Activated T-cell treated with anti-CD3 and anti-CD28 coated beads, Interleukin-2, amount 50 U/mL, for 1 hour (primary cell): Measurements from ENCODE around the gene DRD2.

Experiments used
- DNase-seq: peaks from one replicate; pipeline ENCODE4 v3.0.0-alpha.2; 2020

Gene DRD2

GRCh38 chr11:113481672-113482071, 6.5 kb upstream of the DRD2 start:
- DNase-seq: no peak

DNA sequence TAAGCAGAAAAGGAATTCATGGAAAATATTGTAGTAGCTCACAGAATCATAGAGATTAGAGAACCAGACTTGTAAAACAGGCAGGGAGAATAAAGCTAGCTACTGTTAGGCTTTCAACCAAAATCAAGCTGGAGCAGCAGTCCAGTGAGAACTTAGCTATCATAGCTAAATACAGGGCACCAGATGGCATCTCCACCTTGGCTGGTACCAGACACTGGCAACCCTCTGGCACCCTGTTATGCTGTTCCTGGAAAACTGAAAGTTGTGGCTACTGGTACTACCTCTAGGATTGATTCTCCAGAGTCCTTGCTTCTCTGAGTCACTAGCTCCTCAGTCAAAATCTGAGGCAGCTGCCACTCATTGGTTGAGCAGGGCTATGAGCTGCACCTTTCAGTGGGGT, 6.0 kb upstream of the DRD2 start:
- DNase-seq: no peak

DNA sequence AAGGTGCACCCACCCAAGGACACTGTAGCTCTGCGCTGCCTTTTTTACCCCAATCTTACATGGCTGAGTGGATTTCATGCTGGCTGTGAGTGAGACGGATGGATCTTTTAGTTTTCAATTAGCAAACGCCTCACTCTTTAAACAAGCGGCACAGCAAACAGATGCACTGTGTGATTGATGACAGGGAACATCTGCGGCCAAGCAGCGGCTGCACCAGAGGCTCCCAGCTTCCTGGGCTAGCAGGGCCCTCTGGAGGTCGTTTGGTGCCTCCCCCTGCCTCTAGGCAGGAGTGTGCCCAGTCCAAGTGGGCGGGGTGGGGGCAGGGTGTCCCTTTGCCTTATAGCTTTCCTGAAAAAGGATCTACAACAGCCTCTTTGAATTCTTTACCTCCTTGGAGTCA, 2.1 kb upstream of the DRD2 start:
- DNase-seq: no peak

GRCh38 chr11:113476553-113476952, 1.4 kb upstream of the DRD2 start:
- DNase-seq: no peak

GRCh38 chr11:113474362-113475159, 637 bp downstream of the DRD2 start:
- DNase-seq: peak; percentile 31

DNA sequence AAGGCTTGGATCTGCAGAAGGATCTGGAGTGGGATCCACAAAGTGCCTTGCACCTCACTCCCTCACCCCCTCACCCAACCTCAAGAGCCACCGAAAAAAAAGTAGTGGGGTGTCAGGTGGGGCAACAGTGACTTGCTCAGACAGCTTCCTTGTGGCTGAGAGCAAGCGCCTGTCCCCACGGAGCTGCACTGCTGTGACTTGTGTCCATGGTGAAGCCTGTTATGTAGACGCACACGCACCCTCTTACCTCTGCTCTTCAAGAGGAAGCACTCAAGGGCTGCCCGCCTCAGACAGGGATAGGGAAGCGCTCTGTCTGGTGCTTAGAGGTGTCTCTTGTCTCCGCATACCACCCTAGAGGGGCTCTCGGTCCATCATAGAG, 1.2 kb downstream of the DRD2 start:
- DNase-seq: no peak

DNA sequence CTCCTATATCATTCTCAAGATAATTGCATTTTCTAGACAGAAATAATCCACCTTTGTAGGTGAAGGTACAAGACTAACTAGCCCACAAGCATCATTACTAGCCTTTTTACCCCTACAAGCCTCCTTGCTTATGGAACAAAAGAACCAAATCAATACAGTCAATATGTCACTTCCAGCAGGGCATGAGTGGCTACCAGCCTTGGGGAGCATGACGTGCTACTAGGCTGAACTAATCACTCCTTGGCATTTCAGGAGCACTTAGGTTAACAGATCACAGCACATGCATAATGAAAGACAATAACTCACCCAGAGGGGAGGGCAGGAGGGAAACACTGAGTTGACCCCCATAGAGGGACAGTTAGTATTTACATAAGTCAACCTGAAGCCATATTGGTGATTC, 2.7 kb downstream of the DRD2 start:
- DNase-seq: no peak

GRCh38 chr11:113470233-113470632, 5.0 kb downstream of the DRD2 start:
- no peak for DNase-seq

- DNase-seq: no peak
Observed at GRCh38 chr11:113468726-113469345, 6.4 kb downstream of the DRD2 start.

DNA sequence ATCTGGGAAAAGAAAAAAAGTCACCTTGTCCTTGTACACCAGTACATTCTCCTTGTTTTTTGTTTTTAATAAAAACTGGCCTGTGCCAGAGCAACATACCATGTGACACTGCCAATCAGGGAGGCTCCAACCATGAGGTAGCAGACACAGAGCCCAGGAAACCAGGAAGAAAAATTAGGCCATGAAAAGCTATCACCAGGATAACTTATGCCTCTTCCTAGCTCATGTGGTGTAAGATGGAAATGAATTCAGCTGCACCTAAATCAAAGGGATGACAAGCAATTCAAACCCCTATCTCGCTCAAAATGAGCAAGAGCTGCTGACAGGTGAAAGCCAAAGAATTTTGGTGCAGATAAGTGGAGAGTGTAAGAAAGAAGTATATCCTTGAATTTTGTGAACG, 7.7 kb downstream of the DRD2 start:
- no peak for DNase-seq

DNA sequence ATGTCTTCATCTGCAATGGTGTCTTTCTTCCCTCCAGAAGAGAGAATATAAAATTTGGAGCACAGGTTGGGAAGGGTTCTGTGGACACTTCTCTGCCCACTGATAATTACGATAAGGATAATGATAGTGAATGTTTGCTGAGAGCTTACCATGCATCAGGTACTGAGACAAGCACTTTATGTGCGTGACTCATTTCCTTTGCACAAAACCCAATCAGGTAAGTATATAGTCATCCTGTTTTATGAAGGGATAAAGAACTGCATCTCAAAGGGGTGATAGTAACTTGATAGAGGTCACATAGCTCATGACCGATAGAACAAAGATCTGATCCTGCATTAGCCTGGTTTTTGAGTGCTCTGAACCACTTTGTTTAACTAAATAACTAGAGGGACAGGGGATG, 9.4 kb downstream of the DRD2 start:
- no peak for DNase-seq

DNA sequence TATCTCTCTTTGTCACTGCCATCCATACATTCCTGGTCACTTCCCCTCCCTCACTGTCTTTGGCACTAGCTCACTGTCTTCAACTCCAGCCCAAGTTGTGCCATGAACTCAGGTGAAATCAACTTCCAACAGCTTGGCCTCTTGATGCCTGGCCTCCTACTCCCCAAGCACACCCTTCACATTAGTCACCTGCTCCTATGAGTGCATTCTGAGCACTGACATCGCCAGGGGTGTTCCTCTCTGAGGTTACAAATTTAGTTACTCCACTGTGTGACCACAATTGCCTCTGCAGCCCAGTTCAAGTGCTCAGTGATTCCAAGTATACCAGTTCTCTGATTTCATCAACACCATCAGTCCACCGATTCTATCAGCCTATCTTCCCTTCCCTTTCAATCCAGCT, 10.8 kb downstream of the DRD2 start:
- DNase-seq: no peak

DNA sequence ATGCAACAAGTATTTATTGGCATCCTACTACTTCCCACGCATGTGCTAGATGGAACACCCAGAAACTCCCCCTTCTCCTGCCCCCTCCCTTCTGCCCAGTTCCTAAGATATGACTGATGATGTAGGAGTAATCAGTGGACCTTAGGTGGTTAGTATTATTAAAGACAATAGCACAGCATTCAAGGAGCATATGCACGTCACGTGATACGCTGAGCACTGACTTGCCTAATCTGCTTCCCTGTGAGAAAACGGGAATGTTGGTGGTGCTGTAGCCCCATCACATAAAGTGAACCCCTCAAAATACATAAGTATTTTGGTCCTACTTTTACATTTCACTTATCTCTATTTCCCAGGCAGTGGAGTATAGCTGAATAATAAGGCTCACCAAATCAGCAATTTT, 12.4 kb downstream of the DRD2 start:
- no peak for DNase-seq

GRCh38 chr11:113461639-113462038, 13.6 kb downstream of the DRD2 start:
- no peak for DNase-seq

DNA sequence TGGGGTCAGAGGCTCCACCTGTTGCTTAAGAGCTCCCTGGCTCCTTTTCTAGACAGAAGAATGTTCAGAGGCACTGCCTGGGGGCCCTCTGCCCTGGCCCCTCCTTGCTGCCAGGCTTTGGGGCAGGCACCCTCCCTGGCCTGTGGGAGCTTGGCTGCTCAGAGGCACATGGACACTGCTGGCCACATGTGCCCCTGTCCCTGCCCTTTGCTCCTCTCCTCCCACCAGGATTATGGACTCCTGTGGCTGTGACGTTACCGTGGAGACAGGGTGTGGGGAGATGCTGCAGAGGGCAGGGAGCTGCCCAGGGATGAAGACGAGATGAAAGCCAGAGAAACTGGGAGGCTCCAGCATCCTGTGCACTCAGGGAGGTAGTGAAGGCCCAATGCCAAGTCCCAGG, 14.7 kb downstream of the DRD2 start:
- no peak for DNase-seq

DNA sequence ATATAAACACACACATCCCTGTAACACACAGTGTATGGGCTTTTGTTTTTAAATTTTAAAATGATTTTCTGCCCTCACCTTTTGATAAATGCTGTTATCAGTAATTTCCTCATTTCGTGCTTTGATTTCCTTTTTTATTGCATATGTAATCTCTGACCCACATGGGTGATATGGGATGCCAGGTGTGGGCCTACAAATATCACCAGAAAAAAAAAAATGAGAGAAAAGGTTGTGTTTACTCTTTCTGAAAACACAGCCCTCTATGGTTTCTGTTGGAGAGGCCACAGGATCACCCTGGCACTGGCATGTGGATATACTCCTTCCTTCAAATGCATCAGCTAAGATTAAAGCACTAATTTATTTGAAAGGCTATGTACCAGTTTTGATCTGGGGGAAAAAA, 17.0 kb downstream of the DRD2 start:
- DNase-seq: no peak

GRCh38 chr11:113457784-113458183, 17.4 kb downstream of the DRD2 start:
- DNase-seq: no peak

- DNase-seq: no peak
Observed at GRCh38 chr11:113454455-113454854, 20.7 kb downstream of the DRD2 start.

- no peak for DNase-seq
Observed at GRCh38 chr11:113449743-113450142, 25.5 kb downstream of the DRD2 start.

GRCh38 chr11:113448316-113448677, 26.9 kb downstream of the DRD2 start:
- DNase-seq: no peak

DNA sequence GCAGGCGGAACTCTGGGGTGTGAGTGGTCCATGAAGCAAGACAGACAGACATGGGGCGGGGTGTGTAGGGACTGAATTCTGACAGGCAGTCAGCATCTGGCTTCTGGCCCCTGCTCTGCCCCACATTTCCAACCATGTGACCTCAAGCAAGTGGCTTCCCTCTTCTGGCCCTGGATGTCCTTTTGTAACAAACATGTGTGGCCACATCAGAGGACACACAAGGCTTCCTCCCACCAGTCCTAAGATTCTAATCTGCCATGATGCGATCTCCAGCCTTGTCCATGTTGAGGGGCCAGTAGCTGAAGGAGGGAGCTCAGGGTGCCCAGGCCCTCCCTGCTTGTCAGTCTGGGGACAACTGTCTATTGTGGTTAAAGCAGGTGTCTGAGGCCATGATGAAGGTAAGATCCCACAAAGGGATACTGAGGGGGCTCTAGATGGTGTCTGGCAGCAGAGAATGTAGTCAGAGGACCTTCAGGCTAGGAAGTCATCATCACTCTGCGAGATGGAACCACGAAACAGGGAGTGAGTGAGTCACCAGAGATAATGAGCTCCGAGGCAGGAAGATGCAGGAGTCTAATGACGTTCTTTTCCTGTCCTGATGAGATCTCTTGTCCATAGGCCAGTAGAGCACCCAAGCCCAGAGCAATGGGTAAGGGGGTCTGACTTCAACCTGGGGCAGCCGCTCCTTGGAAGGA, 27.4 kb downstream of the DRD2 start:
- DNase-seq: no peak

- no peak for DNase-seq
Observed at GRCh38 chr11:113446938-113447337, 28.3 kb downstream of the DRD2 start.

DNA sequence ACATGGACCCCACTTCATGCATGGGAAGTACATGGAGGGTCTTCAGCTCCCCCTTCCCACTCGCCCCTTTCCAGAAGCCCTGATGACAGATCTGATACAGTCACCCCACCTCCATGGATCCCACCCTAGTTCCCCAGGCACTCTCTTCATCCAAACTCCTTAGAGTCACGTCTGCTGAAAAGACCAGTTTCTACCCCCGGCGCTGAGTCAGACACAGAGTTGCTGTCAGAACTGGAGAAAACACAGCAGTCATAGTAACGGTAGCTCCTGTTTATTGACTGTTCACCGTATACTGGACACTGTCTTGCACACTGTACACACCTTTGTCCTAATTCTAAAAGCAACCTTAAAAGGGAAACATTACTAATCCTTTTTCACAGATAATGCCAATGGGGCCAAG, 29.1 kb downstream of the DRD2 start:
- no peak for DNase-seq

DNA sequence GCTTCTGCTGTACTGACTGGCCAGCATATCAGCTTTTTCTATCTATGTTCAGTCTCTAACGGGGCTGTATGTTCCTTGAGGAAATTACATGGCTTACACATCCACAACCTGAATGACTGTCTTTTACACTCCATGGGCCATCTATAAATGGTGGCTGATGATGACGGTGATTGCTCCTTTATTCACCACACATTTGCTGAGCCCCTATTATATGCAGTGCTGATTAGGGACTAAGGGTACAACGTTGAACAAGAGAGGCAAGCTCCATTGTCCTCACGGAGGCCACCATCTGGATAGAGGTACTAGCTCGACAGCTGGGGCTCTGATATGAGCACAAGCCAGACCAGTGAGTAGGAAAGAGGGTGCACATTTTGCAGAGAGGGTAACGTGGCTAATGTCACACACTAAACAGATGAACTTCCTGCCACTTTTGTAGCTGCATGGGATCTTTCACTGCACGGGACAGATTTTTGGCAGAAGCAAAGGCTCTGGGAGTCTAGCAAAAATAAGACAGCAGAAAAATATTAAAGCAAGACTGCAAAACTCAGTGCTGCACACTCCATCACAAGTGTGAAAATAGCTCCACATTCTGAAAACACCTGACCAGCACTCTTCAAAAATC, 30.6 kb downstream of the DRD2 start:
- DNase-seq: no peak
